HG03025 (cell line): ENCODE measurements around the gene DCLK1.
"Not testable (repeated sequence)": the region's sequence is repeated elsewhere in the genome, so short reads cannot be mapped to it uniquely, and the experiment has no call there.

Source experiments
- ATAC-seq: cut with Tn5 transposase; IDR thresholded peaks from one replicate; pipeline ENCODE4 v1.9.1; 2021; ENCODE audit warnings: mild to moderate bottlenecking, moderate library complexity; ENCODE audit not compliant: unreplicated experiment, low FRiP score

DCLK1 gene

GRCh38 chr13:35993686-35994085 lies 137.5 kb downstream of the DCLK1 start:
- ATAC-seq: no peak

- ATAC-seq: no peak
These were observed 138.2 kb downstream of the DCLK1 start for GRCh38 chr13:35992964-35993363.

GRCh38 chr13:35990196-35990595 lies 141.0 kb downstream of the DCLK1 start:
- no peak for ATAC-seq

GRCh38 chr13:35988648-35989081 lies 142.5 kb downstream of the DCLK1 start:
- ATAC-seq: no peak

- ATAC-seq: no peak
These were observed 143.3 kb downstream of the DCLK1 start for GRCh38 chr13:35987572-35988513.

GRCh38 chr13:35984776-35985453 lies 146.3 kb downstream of the DCLK1 start:
- no peak for ATAC-seq

GRCh38 chr13:35984287-35984686 lies 146.9 kb downstream of the DCLK1 start:
- no peak for ATAC-seq

- not testable (repeated sequence) for ATAC-seq
These were observed 147.5 kb downstream of the DCLK1 start for GRCh38 chr13:35983703-35984102.

GRCh38 chr13:35983206-35983605 lies 148.0 kb downstream of the DCLK1 start:
- no peak for ATAC-seq

- ATAC-seq: no peak
These were observed 151.7 kb downstream of the DCLK1 start for GRCh38 chr13:35979361-35979951.

GRCh38 chr13:35978607-35979316 lies 152.4 kb downstream of the DCLK1 start:
- no peak for ATAC-seq

GRCh38 chr13:35977060-35977459 lies 154.1 kb downstream of the DCLK1 start:
- no peak for ATAC-seq

GRCh38 chr13:35976126-35976525 lies 155.1 kb downstream of the DCLK1 start:
- ATAC-seq: no peak

- ATAC-seq: not testable (repeated sequence)
These were observed 164.2 kb downstream of the DCLK1 start for GRCh38 chr13:35966951-35967350.

GRCh38 chr13:35966024-35966423 lies 165.2 kb downstream of the DCLK1 start:
- ATAC-seq: no peak

GRCh38 chr13:35965226-35965927 lies 165.8 kb downstream of the DCLK1 start:
- ATAC-seq: no peak

GRCh38 chr13:35964863-35965180 lies 166.4 kb downstream of the DCLK1 start:
- no peak for ATAC-seq

- no peak for ATAC-seq
These were observed 166.9 kb downstream of the DCLK1 start for GRCh38 chr13:35964011-35964862.
